ENCODE data around the gene FEM1B.
"Not testable (repeated sequence)": the region's sequence is repeated elsewhere in the genome, so short reads cannot be mapped to it uniquely, and the experiment has no call there.

Gene FEM1B

DNA sequence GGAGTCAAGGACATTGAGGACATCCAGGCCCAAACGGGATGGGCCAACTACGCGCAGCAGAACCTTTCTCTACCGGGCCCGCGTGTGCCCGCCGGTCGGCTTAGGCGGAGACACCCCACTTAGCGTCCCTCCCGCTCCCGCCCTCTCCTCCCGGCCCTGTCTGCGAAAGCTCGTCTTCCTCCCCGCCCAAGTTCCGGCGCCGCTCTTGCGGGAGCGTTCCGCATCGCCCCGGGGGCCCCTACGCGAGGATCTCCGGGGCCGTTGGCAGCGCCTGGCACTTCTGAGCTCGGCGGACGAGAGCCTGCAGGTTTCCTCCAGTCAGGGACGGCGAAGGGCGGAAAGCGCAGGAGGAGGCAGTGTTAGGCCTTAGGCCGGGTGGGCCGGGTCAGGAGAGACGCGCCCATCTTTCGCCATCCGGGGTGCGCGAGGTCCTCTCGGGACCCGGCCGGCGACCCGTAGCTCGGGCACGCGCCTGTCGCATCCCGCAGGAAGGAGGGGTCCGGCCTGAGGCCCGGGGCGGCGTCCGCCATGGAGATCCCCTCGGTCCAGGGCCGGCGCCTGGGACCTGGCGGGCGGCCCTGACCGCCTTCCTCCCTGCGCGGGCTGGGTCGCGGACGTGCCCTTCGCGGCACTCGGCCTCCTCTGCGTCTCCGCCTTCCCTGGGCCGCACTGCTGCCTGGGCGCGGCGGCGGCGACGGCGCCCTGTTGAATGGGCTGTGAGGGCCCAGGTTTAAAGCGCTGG, at the start of gene FEM1B:
Gene FEM1B, plus strand, starts transcription at position 143 of the 742 bp plus-strand sequence. CDS start 673 bp downstream, outside the sequence.
- in situ Hi-C loops (cut with MboI; ENCODE audit: low sequenced_read_pairs) = no loop called here

DNA sequence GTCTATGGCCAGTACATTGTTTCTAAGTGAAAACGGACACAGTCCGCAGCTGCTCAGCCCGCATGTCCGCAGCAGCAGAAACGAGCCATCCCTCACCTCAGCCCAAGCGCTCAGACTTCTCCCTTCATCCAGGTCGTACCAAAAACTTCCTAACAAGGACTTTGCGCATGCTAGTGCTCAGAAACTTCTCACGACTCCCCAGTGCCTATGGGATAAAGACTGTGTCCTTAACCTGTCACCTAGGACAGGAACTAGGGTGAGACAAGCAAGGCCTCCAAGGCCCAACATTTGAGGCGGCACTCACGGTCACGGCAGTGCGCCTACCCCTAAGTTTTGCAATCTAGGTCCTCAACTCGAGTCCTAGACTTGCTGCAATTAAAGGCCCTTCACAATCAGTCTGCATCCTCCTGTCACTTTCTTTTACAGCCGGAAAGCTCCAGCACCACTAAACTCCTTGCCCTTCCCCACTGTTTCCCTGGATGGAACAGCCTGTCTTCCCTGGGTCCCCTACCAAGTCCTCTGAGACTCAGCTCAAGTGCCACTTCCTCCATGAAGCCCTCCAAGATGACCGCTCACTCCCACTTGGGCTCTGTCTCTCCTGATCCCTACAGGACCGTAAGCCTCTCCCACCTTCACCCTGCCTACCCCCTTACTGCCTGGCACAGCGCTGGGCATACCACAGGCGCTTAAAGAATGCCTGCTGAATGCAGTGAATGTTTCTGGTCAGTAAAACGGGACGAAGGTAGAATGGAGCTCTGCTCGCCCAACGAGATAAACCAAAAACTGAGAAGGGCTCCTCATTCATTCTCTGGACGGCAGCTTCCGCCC, 49.2 kb upstream of the FEM1B start:
- in situ Hi-C loops (cut with MboI; ENCODE audit: low sequenced_read_pairs) = no loop called here

DNA sequence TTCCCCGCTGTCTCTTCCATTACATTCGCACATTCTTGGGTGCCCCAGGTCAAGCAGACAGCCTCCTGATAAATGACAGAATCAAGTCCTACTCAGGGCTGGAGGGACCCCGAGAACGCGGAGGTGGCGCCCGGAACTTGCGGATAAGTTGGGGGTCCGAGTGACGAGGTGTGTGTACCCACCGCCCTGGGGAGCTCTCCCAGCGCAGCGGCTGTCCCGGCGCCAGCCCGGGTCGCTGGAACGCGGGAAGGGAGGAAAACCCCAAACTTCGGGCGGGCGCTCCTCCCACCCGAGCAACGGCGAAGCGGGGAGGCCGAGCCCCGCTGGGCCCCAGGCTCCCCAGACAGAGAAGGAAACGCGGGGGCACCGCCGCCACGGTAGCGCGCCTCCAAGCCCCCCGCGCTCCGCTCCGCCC, 48.6 kb upstream of the FEM1B start:
- in situ Hi-C loops (cut with MboI; ENCODE audit: low sequenced_read_pairs) = no loop called here

DNA sequence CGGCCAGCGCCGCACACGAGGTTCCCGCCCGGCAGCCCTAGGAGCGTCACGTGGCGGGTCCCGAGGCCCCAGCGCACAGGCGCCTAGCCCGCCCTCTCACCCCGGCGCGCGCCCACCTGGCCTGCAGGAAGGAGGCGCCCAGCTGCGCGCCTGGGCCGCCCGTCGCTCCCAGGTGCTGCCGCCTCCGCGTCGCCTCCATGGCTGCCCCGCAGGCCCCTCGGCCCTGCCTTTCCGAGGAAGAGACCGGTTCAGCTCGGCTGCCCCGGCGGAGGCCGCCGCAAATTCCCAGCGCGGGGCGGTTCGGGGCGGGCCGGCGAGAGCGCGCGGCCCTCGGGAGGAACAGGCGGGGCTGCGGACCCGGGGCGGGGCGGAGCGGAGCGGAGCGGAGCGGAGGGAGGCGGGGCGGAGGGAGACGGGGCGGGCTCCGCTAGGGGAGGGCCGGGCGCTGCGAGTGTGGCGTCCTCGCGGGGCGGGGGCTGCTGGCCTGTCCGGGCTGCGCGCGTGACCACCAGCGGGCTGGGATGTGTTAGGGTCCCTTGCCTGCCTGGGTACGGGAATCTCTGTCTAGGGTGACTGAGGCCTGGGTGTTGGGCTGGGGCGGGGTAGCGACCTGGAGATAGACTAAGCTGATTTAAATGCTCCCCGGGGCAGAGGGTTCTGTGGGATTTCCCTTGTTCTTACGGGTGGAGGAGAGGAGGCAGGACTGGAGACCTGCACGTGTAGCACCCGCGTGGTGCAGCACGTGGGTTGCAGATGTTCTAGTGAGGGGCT, 48.0 kb upstream of the FEM1B start, which contains the start of gene CLN6:
Gene CLN6, minus strand, starts transcription at position 343 of the 771 bp plus-strand sequence. Its CDS starts 144 bp downstream, at position 199.
- in situ Hi-C loops (cut with MboI; ENCODE audit: low sequenced_read_pairs) = no loop called here

DNA sequence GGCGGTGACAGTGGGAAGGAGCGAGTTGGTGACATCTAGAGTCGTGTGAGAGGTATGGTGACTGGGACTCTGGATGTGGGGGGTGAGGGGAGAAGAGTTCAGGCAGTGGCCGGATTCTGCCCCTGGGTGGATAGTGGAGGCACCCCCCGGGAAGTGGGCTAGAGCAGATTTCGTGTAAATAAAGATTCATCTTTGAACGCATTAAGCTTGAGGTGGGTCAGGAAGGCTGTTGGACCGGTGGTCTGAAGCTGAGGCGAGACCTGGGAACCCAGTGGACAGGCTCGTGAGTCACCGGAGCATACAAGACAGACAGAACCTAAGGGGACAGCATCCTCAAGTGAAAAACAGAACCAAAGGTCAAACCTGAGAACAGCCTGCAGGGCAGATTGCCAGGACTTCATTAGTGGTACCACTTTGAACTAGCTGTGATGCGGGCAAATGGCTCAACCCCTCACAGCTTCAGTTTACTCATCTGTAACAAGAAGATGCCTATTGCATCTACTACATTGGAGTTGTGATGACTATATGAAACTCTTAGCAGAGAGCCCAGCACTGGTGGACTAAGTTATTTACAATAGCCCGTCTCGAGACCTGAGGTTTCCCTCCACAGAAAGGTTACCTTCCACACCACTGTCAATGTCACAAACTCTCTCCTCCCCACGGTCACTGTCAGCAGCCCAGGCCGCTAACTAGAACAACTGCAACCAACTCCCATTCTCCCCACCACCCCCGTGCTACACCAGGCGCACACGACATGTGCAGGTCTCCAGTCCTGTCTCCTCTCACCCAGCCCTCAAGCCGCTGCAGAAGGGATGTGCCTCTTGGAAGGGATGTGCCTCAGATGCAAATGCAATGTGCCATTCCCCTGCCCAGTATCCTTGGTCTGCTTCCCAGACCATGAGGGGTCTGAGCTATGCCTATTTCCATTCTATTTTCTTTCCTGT, 47.1 kb upstream of the FEM1B start:
- in situ Hi-C loops (cut with MboI; ENCODE audit: low sequenced_read_pairs) = no loop called here

DNA sequence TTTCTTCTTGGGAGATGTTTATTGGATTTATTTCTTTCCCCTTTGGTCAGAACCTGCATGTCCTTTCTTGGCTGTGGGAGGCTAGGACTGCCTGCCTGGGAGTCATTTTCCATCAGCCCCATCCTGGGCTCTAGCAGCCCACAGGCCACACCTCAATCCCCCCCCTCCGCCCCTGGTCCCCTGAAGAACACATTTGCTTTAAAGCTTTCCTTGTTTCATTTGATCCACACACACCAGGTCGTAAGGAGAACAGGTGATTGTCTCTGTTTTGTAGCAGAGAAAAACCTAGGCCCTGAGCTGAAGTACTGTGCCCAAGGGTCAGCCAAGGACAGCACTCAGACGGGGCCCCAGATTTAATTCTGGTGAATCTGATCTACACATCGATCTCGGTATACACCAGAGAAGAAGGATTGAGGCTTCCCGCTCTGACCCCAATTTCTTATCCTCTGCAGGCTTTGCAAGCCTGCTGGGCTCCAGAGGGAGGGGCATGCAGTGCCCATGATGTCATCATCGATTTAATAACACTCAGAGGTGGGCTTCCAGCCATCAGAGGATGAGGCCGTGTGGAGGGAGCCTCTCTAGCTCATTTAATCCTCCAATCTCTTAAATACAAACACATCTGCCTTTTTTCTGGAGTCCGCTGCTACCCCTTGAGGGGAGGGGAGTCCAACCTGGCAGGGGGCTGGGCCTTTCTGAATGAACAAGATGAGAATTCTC, 46.3 kb upstream of the FEM1B start:
- in situ Hi-C loops (cut with MboI; ENCODE audit: low sequenced_read_pairs) = no loop called here

DNA sequence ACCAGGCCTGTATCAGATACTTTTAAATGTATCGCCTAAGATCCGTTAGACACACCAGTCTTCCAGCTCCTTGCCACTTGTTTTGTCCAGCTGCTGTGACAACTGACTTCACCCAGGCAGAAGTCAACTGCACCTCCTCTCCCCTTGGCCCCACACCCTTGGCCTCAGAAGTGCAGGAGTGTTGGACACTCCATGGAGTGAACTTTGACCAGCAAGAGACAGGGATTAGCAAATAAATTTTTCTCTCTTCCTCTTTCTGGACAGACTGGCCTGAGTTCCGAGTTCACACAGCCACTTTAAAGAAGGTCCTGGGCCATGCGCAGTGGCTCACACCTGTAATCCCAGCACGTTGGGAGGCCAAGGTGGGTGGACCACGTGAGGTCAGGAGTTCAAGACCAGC, 45.1 kb upstream of the FEM1B start:
- in situ Hi-C loops (cut with MboI; ENCODE audit: low sequenced_read_pairs) = no loop called here

DNA sequence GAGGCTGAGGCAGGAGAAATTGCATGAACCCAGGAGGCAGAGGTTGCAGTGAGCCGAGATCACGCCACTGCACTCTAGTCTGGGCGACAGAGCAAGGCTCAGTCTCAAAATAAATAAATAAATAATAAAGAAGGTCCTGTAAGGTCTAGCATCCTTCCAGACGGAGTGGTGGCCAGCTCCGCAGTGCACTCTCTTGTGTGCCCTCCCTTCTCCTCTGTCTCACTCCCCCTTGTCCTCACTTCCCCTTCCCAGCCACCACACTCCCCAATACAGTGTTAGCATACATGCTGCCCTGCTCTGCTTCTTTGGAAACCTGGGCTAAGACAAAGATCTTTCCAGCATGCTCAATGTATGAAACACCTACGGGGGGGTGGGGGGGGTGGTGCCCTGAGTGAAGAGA, 44.6 kb upstream of the FEM1B start:
- in situ Hi-C loops (cut with MboI; ENCODE audit: low sequenced_read_pairs) = no loop called here

DNA sequence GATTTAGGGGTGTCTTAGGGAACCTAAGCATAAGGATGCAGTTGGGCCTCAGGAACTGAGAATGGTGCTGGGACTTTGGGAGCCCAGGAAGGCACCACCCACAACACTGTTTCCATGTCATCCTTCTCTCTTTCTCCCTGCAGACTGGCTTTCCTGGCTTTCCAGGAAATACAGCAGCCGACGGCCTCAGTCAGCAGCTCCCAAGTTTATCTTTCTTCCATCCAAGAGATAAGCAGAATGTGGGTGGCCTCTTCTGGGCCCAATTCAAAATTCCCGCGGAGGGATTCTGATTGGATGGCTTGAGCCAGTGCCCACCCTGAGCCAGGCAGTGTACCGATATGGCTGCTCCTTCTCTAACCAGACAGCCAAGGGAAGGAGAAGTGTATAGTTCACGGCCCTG, 43.5 kb upstream of the FEM1B start:
- in situ Hi-C loops (cut with MboI; ENCODE audit: low sequenced_read_pairs) = no loop called here

DNA sequence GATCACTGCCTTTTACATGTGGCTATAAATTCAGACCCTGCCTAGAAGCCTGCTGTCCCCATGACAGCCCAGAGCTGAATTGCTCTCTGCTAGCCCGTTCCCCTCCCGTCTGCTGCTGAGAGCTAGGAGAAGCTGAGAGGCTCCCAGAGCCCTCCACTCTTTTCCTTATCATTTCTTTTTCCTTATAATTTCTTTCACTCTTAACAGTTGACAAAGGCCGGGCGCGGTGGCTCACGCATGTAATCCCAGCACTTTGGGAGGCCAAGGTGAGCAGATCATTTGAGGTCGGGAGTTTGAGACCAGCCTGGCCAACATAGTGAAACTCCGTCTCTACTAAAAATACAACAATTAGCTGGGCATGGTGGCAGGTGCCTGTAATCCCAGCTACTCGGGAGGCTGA, 43.0 kb upstream of the FEM1B start:
- in situ Hi-C loops (cut with MboI; ENCODE audit: low sequenced_read_pairs) = not testable (repeated sequence)

DNA sequence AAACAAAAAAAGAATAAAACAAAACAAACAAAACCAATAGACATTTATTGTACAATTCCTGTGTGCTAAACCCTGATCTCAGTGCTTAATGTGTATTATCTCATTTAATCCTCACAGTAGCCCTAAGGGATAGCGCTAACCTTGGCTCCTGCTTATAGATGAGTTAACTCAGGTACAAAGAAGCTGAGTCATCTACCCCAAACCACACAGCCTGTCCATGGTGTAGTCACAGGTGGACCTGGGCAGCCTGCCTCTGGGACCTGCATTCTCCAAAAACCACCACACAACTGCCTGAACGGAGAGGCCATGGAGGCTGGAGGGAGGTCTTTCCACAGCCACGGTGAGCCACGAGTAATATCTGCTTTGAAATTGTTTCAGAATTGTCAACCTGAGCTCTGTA, 42.5 kb upstream of the FEM1B start:
- in situ Hi-C loops (cut with MboI; ENCODE audit: low sequenced_read_pairs) = no loop called here

DNA sequence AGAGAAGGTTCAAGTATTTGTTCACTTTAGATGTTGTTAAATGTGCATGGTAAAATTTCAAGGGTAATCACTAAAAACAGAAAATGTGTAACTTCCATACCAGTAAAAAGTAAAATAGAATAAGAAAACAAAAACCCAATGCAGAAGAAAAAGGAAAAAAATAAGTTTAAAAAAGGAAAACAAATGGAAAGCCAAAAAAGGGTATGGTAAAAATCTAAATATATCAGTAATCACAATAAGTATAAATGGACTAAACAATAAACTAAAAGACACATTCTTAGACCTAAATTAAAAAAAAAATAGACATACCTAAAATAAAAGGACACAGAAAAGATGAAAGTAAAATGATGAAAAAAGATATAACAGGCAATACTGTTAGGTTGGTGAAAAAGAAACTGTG, 38.5 kb upstream of the FEM1B start:
- in situ Hi-C loops (cut with MboI; ENCODE audit: low sequenced_read_pairs) = no loop called here

DNA sequence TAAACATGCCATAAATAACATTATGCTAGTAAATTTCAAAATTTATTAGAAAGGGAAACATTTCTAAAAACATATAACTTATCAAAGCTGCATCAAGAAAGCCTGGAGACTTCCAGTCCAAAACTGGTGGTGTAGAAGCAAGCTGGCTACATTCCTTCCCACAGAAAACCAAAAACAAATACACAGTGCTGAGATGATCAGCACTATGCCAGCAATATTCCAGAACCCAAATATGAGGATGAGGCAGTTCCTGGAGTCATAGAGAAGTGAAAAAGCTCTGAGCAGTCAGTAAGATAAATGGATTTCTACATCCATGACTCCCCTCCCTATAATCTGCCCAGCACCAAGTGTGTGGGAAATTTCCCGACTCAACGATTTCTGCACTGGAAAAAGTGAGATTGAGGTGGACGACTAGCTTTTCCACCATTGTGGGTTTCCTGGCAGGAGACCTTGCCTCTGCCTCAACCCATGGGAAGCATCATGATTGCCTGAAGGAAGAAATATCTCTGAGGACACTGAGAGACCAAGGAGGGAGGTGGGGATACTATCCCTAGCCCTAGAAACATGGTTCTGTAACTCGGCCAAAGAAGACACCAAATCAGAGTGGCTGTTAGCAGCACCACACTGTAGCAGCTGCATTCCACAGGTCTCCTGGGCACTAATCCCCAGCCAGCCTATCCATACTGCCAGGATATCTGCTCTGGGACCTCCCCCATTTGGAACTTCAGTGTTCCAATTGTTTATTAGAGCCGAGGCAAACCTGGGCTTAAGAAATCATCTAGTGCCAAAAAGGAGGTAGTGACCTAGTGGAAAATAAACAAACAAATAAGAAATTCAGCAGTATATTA, 36.2 kb upstream of the FEM1B start:
- in situ Hi-C loops (cut with MboI; ENCODE audit: low sequenced_read_pairs) = no loop called here

DNA sequence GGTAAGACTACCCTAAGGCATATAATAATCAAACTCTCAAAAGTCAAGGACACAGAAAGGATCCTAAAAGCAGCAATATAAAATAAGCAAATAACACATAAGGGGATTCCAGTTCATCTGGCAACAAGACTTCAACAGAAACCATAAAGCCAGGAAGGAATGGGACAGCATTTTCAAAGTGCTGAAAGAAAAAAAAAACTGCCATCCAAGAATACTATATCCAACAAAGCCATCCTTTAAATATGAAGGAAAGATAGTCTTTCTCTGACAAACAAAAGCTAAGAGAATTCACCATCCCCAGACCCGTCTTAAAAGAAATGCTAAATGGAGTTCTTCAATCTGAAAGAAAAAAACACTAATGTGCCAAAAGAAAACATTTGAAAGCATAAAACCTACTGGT, 33.3 kb upstream of the FEM1B start:
- in situ Hi-C loops (cut with MboI; ENCODE audit: low sequenced_read_pairs) = no loop called here

DNA sequence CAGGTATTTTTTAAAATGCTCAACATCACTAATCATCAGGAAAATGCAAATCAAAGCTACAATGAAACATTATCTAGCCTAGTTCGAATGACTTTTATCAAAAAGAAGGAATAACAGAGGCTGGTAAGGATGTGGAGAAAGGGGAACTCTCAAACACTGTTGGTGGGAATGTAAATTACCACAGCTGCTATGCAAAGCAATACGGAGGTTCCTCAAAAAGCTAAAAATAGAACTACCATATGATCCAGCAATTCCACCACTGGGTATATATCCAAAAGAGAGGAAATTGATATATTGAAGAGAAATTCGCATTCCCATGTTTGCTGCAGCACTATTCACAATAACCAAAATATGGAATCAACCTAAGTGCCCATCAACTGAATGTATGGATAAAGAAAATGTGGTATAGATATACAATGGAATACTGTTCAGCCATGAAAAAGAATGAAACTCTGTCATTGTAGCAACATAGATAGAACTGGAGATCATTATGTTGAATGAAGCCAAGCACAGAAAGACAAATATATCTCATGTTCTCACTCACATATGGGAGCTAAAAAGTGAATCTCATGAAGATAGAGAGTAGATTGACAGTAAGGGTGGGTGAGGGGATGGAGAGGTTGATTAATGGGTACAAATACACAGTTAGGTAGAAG, 28.4 kb upstream of the FEM1B start:
- in situ Hi-C loops (cut with MboI; ENCODE audit: low sequenced_read_pairs) = no loop called here

DNA sequence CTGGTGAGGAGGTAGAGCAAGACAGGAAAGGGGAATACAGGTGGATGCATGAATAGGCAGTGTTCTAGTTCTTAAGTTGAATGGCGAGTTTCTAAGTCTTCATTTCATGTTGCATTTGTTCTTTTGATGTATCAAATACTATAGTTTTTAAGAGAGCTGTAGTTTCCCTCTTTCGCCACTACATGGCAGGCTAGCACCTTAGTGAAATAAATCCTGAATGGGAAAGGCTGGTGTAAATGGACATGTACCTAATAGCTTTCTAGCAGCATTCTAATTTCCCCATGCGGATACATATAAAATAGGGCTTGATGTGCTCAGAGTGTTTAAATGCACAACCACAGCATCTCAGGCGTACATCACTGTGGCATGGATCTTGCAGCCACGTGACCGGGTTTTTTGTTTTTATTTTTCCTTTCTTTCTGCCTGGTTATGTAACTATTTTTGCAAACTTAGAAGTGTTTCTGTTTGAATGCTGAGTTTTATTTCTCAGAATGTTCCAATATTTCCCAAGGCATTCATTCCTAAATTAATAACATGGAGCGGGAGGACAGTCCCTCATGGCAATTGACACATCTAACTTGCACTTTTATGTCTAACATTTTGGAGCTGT, 24.5 kb upstream of the FEM1B start:
- in situ Hi-C loops (cut with MboI; ENCODE audit: low sequenced_read_pairs) = no loop called here

DNA sequence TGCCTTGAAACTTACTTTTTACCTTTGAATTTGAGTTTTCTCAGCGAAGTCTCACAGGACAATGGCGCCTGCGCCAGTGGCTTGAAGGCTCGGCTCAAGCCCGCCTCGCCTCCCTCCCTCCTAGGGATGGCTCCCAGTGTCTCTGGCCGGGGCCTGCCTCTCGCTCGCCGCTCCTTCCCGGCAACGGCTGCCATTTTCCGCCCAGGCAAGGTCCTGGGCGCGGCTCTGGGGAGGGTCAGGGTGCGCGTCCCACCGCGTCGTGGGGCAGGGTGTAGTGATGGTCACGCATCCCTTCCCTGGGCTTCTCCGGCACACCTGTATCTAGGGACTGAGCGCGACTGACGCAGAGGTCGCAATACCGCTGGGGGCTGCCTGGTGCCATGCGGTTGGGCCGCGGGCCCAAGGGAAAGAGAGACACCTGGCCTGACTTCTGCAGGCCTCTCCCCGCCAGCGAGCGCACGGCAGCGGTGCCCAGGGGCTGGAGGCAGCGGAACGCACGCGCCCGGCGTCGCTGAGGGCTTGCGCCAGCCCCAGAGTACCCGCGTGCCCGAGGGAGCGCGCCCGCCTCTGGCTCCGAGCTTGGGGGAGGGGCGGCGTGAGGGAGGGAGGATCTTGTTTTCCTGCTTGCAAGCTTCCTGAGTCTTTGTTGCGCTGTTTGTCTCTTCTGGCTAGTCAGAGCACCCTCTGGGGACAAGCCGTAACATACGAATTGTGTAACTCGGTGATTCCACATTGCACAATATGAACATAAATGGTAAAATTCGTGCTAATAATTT, 20.7 kb upstream of the FEM1B start:
- in situ Hi-C loops (cut with MboI; ENCODE audit: low sequenced_read_pairs) = no loop called here

Measured in hTERT RPE-1 (cell line).